Gastroesophageal sphincter (tissue), 3 donors: Measurements from ENCODE around the gene ZNF280D.

Source experiments
- POLR2A ChIP-seq, 2 donors: fragments of 450-650 bp; IDR thresholded peaks; one replicate each; pipeline ENCODE4 v1.6.1; 2017; ENCODE audit warnings: antibody characterized with exemption in 2 of 2, mild to moderate bottlenecking in 2 of 2, moderate library complexity in 1 of 2
- TF ChIP-seq, protein P1 (sequence below), 4 experiments: fragments of 200-600 bp in 2 of 4; fragments of 450-650 bp in 2 of 4; sonication (generic) in 1 of 4; IDR thresholded peaks; one replicate each; pipeline ENCODE4 v1.5.1; 2017 to 2019; ENCODE audit warnings: antibody characterized with exemption in 4 of 4, mild to moderate bottlenecking in 2 of 4, moderate library complexity in 2 of 4

DNA sequence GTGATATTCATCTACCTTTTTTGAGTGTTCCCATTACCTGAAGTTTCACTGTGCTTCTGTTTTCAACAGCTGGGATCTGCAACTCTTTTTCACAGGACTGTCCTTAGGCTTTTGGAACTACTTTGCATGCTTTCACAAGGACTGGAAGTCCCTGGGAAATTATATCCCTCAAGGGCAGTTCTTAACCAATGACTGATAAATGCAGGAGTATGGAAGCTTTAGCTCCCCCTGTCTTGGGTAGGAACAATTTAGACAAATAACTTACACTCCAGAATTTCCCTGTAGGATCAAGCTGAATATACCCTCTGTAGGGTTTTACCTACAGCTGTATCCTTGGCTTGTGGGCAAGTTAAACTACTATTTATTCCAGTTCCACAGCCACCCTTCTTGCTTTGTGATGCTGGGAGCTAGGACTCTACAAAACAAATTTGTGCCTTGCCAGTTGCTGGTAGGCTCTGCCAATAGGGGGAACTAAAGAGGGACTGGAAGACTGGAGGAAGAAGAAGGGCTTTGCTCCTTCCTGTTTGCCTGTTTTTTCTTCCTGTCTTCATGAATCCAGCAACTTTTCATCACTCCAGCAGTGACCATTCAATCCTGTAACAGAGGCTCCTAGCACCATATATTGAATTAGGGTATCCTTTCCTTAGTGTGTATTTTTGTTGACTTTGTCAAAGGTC lies 6.8 kb upstream of the ZNF280D start:
- TF ChIP-seq, protein P1, sequence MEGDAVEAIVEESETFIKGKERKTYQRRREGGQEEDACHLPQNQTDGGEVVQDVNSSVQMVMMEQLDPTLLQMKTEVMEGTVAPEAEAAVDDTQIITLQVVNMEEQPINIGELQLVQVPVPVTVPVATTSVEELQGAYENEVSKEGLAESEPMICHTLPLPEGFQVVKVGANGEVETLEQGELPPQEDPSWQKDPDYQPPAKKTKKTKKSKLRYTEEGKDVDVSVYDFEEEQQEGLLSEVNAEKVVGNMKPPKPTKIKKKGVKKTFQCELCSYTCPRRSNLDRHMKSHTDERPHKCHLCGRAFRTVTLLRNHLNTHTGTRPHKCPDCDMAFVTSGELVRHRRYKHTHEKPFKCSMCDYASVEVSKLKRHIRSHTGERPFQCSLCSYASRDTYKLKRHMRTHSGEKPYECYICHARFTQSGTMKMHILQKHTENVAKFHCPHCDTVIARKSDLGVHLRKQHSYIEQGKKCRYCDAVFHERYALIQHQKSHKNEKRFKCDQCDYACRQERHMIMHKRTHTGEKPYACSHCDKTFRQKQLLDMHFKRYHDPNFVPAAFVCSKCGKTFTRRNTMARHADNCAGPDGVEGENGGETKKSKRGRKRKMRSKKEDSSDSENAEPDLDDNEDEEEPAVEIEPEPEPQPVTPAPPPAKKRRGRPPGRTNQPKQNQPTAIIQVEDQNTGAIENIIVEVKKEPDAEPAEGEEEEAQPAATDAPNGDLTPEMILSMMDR (IDR thresholded peaks at IDR 0.05): no peak
- no peak for TF ChIP-seq POLR2A (IDR thresholded peaks at IDR 0.05)
